NCI-H2107 treated with DMSO at 0.1 percent for 48 hours (cell line): ENCODE results near the gene PADI4.
A peak's percentile ranks its signal among the peaks of the same experiment; 100 is the strongest.
"Not testable (repeated sequence)": the region's sequence is repeated elsewhere in the genome, so short reads cannot be mapped to it uniquely, and the experiment has no call there.

Experiments used
- DNase-seq: peaks from one replicate; lab custom pipeline; 2025; ENCODE audit not compliant: unreplicated experiment; lab: John Stamatoyannopoulos, UW

Gene PADI4

GRCh38 chr1:17313530-17314309 is 5.7 kb downstream of the PADI4 start:
- no peak for DNase-seq

GRCh38 chr1:17314491-17314971 is 6.5 kb downstream of the PADI4 start:
- DNase-seq, result no peak

GRCh38 chr1:17315542-17316130 is 7.6 kb downstream of the PADI4 start:
- DNase-seq, result no peak

- no peak for DNase-seq
These were observed 8.7 kb downstream of the PADI4 start for GRCh38 chr1:17316704-17317103.

- no peak for DNase-seq
These were observed 10.3 kb downstream of the PADI4 start for GRCh38 chr1:17318262-17318661.

- DNase-seq, result no peak
These were observed 11.8 kb downstream of the PADI4 start for GRCh38 chr1:17319561-17320350.

- not testable (repeated sequence) for DNase-seq
These were observed 13.9 kb downstream of the PADI4 start for GRCh38 chr1:17321857-17322390.

GRCh38 chr1:17328855-17329254 is 20.9 kb downstream of the PADI4 start:
- DNase-seq, result no peak

- no peak for DNase-seq
These were observed 21.6 kb downstream of the PADI4 start for GRCh38 chr1:17329610-17330009.

- no peak for DNase-seq
These were observed 22.9 kb downstream of the PADI4 start for GRCh38 chr1:17330856-17331255.

- DNase-seq, result no peak
These were observed 25.1 kb downstream of the PADI4 start for GRCh38 chr1:17333081-17333480.

- peak; percentile 31 for DNase-seq
These were observed 28.1 kb downstream of the PADI4 start for GRCh38 chr1:17335821-17336710.

GRCh38 chr1:17338706-17339493 is 30.9 kb downstream of the PADI4 start:
- no peak for DNase-seq

- no peak for DNase-seq
These were observed 31.5 kb downstream of the PADI4 start for GRCh38 chr1:17339521-17339920.

GRCh38 chr1:17340358-17340757 is 32.4 kb downstream of the PADI4 start:
- DNase-seq, result no peak

- DNase-seq, result no peak
These were observed 34.0 kb downstream of the PADI4 start for GRCh38 chr1:17342014-17342441.

GRCh38 chr1:17345506-17345905 is 37.5 kb downstream of the PADI4 start:
- not testable (repeated sequence) for DNase-seq

GRCh38 chr1:17346046-17346789 is 38.2 kb downstream of the PADI4 start:
- DNase-seq, result no peak
